Activated T-cell treated with anti-CD3 and anti-CD28 coated beads for 4 hours (primary cell): ENCODE measurements around the gene KLHL22.
"Not testable (repeated sequence)": the region's sequence is repeated elsewhere in the genome, so short reads cannot be mapped to it uniquely, and the experiment has no call there.

ENCODE experiments used
- DNase-seq: peaks from one replicate; pipeline ENCODE4 v3.0.0-alpha.2; 2020

Gene KLHL22

DNA sequence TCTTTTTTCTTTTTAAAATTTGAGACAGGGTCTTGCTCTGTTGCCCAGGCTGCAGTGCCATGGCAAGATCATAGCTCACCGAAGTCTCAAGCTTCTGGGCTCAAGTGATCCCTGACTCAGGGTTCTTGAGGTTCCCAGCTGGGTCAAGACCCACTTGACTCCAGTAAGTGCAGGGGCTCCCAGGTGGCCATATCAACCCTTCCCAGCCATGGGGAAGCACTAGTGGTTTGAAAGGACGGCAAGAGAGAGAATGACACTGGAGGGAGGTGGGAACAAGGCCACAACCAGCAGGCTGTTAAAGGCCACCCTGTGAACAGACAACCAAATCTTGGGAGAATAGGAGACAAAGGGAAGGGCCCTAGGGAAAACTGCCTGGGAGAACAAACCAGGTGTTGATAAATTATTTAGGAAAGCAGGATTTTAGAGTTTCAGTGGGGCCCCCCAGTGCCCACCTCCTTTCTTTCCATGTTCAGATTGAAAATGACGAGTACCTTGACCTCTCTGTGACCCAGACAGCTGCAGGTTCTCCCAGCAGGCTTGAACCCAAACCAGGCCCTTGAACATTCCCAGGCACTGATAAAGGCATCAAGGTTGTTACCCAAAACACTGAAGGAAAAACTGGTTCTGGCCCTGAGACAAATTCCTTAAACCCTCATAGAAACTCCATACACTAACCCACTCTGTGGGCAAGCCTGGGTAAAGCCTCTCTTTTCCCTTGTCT lies 28.8 kb downstream of the KLHL22 start:
- DNase-seq = no peak

DNA sequence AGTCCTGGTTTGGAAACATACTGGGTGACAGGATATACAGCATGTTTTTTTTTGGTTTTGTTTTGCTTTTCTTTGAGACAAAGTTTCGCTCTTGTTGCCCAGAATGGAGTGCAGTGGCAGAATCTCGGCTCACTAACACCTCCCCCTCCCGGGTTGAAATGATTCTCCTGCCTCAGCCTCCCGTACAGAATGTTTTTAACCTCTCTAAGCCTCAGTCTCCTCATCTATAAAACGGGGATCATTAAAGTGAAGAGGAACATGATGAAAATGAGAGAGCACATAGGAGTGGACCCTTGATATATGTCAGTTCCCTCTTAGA lies 29.9 kb downstream of the KLHL22 start:
- DNase-seq = no peak

DNA sequence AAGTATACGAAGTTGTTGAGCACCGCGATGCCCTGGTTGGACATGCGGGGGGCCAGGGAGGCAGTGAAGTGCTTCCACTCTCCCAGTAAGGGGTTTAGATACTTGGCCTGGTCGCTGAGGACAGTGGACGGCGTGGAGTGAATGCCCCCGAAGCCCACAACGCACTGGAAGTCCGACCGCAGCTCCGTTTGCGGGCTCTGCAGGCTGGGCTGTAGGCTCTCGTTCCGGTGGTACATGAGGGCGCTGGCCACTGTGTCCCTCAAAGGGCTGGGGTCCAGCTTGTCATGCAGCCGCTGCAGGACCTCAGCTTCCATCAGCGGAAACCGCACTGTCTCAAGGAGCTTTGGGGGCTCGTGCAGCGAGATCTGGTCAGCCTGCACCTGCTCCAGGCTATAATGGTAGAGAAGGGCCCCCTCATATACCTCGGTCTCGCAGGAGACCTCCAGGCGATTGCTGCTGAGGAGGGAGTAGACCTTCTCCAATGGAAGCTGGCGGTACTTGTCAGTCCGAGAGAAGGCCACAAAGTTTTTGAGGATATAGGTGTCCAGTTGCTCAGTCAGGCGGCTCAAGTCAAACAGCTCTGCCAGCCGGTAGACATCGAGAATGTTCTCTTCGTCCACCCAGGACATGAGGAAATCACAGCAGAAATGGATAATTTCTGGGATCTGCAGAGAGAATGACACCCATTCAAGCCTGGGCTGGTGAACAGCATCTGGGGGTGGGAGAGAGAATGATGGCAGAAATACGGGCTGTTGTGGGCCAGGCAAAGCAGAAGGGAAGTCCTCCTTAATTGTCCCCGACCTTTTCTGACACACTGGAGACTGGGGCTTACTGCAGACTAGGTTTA lies 30.5 kb downstream of the KLHL22 start:
- DNase-seq = no peak

DNA sequence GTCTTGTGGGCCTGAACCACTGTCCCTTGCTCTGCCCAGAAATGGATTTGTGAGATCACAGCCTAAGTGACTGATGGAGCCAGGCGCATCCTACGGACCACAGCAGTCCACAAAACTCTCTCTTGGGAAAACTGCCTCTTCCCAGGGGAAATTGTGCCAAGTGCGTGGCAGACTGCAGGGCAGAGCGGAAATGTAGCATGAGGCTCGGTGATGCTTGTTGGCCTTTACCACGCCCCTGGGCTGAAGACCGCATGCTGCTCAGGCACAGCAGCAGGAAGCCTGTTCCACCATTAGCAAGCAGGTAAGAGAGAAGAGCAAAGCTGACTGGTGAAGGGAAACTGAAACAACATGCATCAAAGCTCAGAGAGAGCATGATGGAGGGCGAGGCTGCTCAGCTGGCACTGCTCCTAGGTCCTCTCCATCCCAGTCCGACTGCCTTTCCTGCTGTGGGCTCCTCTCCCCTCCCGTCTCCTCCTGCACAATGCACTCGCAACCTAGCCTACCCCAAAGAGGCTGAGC lies 31.4 kb downstream of the KLHL22 start:
- peak; percentile 36 for DNase-seq

DNA sequence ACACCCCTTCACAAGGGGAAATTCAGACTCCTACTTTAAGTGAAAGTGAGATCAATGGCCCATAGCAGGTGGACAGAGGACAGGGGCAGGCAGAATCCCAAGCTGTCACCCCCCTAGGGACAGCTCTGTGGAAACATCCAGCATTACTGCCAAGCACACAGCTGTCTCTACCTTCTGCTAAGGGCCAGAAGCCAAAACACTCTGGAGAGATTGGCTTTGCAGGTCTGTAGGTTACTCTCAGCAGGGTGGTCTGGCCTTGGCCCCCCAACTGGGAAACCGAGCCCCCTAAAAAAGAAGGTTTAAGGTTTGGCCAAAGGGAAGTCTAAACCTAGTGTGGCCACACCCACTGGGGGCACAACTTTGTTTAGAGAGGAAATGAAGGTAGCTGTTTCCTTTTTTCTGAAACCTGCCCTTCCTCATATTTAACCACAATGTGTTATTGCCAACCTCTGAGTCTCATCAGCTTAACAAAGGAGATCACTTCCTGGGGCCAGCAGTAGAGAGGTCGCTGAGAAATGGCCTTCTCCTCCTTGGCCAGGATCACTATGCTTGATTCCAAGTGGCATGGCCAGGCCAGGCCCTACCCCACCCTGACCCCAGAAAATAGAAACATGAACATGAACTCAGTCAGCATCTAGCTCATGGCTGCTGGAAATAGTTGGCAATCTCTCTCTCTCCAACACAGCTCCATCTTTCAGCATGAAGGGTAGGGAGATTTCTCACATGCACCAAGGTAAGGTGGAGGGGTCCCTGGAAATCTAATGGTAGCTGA lies 32.1 kb downstream of the KLHL22 start:
- peak; percentile 7 for DNase-seq

DNA sequence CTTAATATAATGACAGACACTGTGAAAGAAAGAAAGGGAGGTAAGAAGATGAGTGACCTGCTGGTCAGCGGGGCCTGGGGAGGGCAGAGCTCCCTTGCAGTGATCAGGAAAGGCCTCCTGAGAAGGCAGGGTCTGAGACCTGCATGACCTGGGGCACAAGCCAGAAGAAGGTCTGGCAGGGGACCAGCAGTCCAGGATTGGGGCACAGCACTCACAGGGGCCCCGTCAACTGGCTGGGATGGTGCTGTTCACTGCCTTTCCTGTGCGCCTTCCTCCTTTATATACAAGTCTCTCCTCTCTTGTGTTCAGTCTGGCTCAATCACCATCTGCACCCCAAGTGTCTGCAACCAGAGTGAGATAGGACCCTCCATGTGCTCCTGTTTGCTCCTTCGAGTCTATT lies 35.7 kb downstream of the KLHL22 start:
- no peak for DNase-seq

DNA sequence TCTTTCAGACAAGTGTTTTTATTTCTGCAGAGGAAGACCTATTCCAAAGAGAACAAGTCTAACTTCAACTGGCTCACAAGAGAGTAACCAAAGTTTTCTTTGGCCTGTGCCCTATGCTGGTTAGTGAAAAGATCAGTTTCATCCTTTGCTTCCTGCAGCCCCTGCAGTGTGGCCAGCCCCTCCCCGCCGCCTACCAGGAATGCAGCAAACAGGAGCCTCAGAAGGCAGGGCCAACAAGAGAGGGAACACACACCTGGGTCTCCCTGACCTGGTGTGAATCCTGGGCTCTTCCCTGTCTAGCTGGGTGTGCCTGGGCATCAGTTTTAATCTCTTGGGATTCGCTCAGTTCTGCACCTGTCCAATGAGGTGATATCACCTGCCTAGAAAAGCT lies 36.4 kb downstream of the KLHL22 start:
- no peak for DNase-seq

DNA sequence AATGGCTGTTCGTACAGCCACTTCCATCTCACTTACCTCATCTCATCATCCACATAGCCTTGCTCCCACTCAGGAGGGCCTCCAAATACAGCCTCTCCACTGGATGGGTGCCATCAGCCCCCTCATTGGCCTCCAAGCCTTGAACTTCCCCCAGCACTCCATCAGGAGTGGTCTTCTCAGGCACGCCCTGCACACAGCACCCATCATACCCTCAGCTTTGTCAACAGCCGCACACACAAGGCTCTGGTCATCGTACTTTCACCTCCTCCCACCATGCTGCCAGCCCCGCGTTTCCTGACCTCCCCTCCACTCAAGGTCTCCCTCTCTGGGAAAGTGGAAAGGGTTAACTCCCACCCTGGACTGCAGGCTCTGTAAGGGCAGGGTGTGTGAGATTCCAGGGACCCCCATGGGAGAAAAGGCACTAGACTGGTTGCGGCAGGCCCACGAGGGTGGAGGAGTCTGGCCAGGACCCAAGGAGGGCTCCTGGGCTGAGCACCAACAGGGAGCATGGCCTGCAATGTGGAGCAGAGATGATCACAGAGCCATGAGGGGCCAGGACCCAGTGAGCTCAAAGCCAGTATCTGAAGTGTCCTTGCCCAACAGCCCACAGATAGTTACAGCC lies 37.0 kb downstream of the KLHL22 start:
- DNase-seq = no peak

DNA sequence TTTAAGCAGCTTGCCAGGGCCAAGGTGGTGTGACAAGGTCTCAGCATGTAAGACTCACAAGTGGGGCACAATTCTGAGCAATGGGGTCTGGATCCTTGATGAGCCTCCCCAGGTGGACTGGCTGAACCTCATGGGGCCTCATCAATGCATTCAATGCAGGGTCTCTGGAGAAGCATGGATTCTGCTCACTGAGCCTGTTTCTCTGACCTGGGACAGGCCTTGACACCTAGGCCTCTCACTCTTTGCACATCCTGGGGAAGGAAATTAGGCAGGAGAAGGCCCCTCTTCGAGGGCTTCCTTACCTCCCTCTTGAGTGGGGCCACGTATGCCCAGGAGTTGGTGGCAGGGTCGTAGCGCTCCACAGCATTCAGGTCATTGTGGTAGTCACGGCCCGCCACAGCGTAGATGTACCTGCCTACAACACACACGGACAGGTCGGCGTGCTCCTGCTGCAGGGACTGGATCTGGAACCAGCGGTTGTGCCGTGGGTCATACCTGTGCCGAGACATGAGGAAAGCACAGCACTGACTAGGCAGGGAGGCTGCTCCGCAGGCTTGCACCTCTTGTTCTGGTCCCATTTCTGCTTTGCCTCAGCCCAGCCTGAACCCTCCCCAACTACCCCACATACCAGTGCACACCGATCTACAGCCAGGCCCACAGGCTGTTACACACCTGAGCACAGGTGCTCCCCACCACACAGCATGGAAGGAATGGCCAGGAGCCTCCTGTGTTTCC lies 37.9 kb downstream of the KLHL22 start:
- no peak for DNase-seq

DNA sequence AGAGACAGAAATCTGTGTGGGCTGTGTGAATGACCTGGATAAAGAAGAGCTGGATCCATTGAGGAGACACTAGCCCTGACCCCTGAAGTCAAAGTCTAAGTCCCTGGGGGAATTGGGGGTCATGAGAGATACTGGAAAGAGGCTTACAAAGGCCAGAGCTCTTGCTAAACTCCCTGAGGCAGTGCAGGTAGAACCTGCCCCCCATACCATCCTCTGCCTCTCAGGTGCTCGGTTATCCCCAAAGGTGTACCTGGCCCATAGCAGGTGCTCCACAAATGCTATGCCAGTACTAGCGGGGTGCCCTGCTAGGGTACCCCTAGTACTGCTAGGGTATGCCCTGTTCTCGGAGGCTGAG lies 38.9 kb downstream of the KLHL22 start:
- no peak for DNase-seq

DNA sequence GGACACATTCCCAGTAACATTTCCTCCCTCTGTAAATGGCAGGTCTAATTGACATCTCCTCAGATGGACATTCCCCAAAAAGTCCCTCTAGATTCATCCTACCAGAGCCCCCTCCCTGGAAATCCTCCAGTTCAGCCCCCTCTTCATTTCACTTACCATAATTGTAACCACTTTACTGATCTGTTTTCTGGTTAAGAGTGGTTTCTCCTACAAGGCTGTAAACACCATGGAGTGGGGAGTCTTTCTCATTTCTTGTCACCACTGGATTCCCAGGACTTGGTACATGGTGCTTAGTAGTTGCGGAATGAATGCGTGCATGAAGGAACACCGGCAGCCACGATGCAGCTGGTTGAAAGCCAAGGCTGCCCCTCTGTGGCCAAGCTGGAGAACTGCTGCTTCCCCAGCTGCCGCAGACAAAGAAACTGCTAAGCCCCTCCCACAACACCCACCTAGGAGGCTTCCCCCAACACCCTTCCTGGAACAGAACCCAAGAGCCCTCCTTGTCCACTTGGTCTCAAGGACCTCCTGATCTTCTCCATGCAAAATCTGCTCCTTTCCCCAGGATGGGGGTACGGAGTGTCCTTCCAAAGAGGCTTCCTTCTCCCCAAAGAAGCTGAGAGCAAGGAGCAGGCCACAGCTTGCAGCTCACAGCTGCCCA lies 39.4 kb downstream of the KLHL22 start:
- peak; percentile 61 for DNase-seq

DNA sequence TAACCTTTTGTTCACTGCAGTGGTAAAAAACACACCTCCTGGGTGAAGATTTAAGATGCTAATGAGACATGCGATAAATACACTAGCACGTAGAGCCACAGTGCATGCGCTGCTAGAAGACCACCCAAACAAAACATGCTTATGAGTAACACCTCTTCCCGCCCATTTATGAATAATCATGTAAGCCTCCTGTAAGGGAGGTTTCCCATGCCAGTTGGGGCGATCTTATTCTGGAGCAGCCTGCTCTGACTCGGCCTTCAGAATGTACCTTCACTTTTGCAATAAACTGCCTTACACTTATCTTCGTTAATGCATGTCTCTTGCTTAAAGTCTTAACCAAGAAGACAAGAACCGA lies 39.9 kb downstream of the KLHL22 start:
- DNase-seq = no peak

DNA sequence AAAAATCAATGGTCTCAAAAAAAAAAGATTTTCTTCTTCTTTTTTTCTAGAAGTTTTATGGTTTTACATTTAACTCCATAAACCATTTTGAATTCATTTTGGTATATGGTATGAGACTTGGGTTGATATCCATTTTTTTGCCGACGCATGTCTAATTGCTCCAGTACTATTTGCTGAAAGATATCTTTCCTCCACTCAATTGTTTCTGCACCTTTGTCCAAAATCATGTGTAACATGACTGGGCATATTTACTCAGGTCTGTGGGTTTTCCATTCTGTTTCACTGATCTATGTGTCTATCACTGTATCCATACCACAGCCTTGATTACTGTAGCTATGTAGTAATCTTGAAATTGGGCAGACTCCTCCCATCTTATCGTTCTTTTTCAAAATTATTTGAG lies 42.4 kb downstream of the KLHL22 start:
- DNase-seq = no peak

DNA sequence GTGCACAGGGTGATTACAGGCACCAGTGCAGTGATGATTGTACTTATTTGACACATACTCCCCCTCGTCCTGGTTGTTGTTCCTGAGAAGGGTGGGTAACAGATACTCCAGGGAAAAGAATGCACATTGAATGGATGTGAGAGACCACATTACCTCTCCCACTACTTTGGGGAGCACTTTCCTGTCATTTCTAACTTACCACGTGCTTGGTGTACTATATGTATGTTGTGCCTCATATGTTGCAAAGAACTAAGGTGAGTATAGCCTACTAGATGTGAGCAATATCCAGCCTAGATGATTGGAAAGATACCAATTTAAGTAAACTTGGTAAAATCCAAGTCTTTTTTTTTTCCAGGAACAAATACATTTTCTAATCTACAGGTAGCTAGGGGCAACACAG lies 43.7 kb downstream of the KLHL22 start:
- DNase-seq = no peak

DNA sequence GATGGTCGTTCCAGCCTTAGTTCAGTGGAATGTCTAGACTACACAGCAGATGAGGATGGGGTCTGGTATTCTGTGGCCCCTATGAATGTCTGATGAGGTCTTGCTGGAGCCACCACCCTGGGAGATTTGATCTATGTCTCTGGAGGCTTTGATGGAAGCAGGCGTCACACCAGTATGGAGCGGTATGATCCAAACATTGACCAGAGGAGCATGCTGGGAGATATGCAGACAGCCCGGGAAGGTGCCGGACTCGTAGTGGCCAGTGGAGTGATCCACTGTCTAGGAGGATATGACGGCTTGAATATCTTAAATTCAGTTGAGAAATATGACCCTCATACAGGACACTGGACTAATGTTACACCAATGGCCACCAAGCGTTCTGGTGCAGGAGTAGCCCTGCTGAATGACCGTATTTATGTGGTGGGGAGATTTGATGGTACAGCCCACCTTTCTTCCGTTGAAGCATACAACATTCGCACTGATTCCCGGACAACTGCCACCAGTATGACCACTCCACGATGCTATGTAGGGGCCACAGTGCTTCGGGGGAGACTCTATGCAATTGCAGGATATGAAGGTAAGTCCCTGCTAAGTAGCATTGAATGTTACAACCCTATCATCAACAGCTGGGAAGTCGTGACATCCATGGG lies 44.3 kb downstream of the KLHL22 start:
- DNase-seq = not testable (repeated sequence)

DNA sequence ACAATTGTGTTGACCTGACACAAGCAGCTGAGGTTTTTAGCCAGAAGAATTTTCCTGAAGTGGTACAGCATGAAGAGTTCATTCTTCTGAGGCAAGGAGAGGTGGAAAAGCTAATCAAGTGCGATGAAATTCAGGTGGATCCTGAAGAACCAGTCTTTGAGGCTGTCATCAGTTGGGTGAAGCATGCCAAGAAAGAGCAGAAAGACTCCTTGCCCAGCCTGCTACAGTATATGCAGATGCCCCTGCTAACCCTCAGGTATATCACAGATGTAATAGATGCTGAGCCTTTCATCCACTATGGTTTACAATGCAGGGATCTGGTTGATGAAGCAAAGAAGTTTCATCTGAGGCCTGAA lies 45.1 kb downstream of the KLHL22 start:
- no peak for DNase-seq

DNA sequence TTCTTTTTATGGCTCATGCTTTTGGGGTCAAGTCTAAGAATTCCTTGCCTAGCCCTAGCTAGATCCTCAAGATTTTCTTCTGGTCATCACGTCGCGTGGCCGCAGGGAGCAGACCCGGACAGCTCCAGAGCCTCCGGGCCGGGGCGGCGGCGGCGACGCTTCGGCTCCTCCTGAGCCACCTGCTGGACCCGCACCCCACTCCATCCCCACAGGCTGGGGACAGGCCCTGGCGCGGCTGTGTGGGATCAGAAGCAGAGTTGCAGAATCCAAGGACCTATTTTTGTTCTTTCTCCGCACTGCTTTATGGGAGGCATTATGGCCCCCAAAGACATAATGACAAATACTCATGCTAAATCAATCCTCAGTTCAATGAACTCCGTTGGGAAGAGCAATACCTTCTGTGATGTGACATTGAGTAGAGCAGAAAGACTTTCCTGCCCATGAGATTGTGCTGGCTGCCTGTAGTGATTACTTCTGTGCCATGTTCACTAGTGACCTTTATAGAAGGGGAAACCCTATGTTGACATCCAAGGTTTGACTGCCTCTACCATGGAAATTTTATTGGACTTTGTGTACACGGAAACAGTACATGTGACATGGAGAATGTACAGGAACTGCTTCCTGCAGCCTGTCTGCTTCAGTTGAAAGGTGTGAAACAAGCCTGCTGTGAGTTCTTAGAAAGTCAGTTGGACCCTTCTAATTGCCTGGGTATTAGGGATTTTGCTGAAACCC lies 45.6 kb downstream of the KLHL22 start:
- no peak for DNase-seq

DNA sequence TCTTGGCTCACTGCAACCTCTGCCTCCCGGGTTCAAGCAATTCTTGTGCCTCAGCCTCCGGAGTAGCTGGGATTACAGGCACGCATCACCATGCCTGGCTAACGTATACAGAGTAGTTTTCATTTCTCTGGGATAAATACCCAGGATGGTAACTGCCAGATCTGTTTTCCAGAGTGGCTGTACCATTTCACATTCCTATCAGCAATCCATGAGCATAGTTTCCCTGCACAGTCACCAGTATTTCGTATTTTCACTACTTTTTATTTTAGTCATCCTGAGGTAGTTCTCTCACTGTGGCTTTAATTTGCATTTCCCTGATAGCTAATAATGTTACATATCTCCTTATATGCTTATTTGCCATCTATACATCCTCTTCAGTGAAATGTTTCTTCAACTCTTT lies 47.0 kb downstream of the KLHL22 start:
- DNase-seq = no peak

DNA sequence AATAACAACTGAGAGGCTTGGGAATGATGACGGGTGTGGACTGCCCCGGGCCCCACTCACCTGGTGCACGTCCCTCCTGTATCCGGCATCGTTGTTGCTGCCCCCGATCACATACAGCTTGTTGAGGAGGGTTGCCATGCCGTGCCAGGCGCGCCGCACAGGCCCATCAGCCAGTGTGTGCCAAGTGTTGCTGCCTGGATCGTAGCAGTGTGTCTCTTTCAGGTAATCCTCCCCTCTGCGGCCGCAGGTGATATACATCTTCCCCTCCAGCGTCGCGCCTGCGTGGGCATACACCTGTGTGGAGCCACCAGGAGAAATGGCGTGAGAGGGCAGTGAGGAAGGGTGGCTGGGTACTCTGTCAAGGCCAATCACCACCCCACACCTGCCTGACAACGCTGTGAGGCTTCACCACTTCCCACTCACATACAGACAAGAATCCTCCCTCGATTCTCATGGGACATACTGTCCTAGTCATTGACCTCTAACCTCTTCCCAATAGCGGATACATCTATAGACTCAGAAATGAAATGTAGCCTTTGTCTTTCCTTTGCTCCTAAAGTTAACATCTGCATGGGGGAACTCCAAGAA lies 49.1 kb downstream of the KLHL22 start:
- DNase-seq = no peak

DNA sequence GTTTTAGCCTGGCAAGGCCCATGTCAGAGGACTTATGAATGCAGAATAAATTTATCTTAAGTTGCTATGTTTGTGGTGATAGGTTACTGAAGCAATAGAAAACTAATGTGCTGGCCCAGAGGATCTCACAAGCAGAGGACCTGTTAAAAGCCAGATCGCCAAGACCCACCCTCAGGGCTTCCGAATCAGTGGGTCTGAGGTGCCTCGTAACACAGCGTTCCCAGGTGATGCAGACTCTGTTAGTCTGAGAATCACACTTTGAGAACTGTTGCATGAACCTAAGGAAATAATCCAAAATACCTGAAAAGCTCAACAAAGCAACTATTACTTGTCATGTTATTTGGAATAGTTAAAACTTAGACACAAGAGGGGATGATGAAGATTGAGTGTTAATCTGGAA lies 51.3 kb downstream of the KLHL22 start:
- DNase-seq = no peak
